Measurements from ENCODE around the gene ADIPOQ. TPM values are rescaled to one million over a fixed set of nuclear protein-coding genes. Genes with fewer than 3 reads are reported as not detected.
"Not testable (repeated sequence)": the region's sequence is repeated elsewhere in the genome, so short reads cannot be mapped to it uniquely, and the experiment has no call there.

Gene ADIPOQ
- 10 to 100 TPM in 1 of 4 donors, under 1 TPM in 3; 0.54 to 53.5 (median 0.83) TPM for total RNA-seq
- polyA plus RNA-seq, result 10 to 100 TPM in 1 of 3 donors, 1 to 10 TPM in 1, not detected in 1; 1.8 to 25.3 TPM

DNA sequence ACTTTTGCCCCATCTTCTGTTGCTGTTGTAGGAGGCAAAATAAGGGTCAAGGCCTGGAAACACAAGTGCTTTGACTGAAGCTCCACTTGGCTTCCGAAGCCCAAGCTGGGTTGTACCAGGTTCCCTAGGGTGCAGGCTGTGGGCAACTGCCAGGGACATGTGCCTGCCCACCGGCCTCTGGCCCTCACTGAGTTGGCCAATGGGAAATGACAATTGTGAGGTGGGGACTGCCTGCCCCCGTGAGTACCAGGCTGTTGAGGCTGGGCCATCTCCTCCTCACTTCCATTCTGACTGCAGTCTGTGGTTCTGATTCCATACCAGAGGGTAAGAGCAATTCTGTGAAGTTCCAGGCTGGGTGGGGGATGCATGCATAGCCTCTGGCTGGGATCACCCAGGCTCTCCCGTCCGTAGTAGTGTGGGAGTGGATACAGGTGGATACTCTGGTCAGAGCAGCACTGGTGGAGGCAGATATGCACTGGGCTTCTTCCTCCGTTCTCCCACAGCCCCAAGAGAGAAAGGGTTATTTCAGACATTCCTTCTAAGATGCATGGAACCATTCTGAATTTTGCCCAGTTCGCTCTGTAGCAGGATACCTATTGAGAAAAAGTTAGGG is at the start of gene ADIPOQ:
Gene ADIPOQ (plus strand): TSS at position 285 of the 613 bp plus-strand sequence. CDS start 10,349 bp downstream, outside the sequence.
- 87 to 90% methylated on average over 7 of the region's 7 CpGs for WGBS, 2 donors
- TF ChIP-seq, protein P1, sequence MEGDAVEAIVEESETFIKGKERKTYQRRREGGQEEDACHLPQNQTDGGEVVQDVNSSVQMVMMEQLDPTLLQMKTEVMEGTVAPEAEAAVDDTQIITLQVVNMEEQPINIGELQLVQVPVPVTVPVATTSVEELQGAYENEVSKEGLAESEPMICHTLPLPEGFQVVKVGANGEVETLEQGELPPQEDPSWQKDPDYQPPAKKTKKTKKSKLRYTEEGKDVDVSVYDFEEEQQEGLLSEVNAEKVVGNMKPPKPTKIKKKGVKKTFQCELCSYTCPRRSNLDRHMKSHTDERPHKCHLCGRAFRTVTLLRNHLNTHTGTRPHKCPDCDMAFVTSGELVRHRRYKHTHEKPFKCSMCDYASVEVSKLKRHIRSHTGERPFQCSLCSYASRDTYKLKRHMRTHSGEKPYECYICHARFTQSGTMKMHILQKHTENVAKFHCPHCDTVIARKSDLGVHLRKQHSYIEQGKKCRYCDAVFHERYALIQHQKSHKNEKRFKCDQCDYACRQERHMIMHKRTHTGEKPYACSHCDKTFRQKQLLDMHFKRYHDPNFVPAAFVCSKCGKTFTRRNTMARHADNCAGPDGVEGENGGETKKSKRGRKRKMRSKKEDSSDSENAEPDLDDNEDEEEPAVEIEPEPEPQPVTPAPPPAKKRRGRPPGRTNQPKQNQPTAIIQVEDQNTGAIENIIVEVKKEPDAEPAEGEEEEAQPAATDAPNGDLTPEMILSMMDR (IDR thresholded peaks at IDR 0.05), result no peak
- TF ChIP-seq POLR2A (IDR thresholded peaks at IDR 0.05) (no peak), POLR2AphosphoS5 (IDR thresholded peaks at IDR 0.05) (no peak), EP300 (IDR thresholded peaks at IDR 0.05) (no peak)
- intact Hi-C loops (cut with DNase I), result no loop called here
- H3K27me3 ChIP-seq, result peaks cover 0 to 20% (median 0%) of the 10 kb centered on the region in 3 donors
- H3K36me3 ChIP-seq, result no peaks in the 10 kb centered on the region
- no peak within 1 kb of the TSS for H3K27ac ChIP-seq
- H3K4me3 ChIP-seq, result no peak within 1 kb of the TSS
- H3K4me1 ChIP-seq, result no peaks in the 10 kb centered on the region
- H3K9me3 ChIP-seq, result no peaks in the 10 kb centered on the region
- no peak for DNase-seq

DNA sequence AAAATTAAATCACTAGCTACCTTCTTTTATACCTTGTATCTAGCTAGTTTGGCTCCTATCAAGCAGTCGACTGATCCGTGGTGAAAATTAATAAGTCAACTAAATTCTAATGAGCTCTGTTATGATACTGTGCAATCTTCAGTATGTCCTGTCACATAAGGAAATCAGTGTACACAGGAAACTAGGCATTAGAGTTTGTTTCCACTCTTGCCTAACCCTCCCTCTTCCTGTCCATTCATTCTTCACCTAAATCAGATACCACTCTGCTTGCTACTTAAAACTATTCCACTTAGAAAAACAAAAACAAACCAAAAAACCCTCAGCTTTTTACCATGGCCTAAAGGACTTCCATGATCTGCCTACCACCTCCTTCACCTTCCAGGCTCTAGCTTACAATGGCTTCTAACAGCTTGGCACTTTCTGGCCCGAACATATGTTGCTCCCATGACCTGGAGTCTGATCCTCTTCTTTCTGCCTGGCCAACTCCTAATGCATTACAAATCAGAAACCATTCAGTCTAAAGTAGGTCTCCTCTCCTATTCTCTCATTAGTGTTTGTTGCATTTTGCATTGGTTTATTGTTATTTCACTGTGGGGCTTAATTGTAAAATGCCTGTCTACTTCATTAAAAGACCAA is 44.2 kb upstream of the ADIPOQ start:
- Histone ChIP-seq H3K27ac (no peak overlapping the region), H3K9me3 (no peaks in the 10 kb centered on the region), H3K4me1 (no peaks in the 10 kb centered on the region), H3K27me3 (no peaks in the 10 kb centered on the region), H3K36me3 (peaks cover 0 to 74% (median 4%) of the 10 kb centered on the region in 4 donors), H3K4me3 (no peak overlapping the region)
- TF ChIP-seq, protein P1 (IDR thresholded peaks at IDR 0.05), result no peak
- TF ChIP-seq EP300 (IDR thresholded peaks at IDR 0.05), result no peak
- no peak for TF ChIP-seq POLR2AphosphoS5 (IDR thresholded peaks at IDR 0.05)
- TF ChIP-seq POLR2A (IDR thresholded peaks at IDR 0.05), result no peak
- WGBS, 2 donors, result 88 to 91% methylated on average over 3 of the region's 3 CpGs
- intact Hi-C loops (cut with DNase I), result no loop called here
- no peak for DNase-seq

- intact Hi-C loops (cut with DNase I), result no loop called here
- Histone ChIP-seq H3K9me3 (no peaks in the 10 kb centered on the region), H3K4me3 (no peak overlapping the region), H3K36me3 (peaks cover 0 to 63% (median 4%) of the 10 kb centered on the region in 4 donors), H3K4me1 (peaks cover 0 to 5% (median 4%) of the 10 kb centered on the region in 4 donors), H3K27ac (no peak overlapping the region), H3K27me3 (no peaks in the 10 kb centered on the region)
- WGBS, 2 donors, result 96 to 97% methylated on average over 1 of the region's 1 CpG
- DNase-seq, result no peak
- TF ChIP-seq, protein P1 (IDR thresholded peaks at IDR 0.05), result no peak
- TF ChIP-seq POLR2AphosphoS5 (IDR thresholded peaks at IDR 0.05) (no peak), POLR2A (IDR thresholded peaks at IDR 0.05) (no peak)
Observed at GRCh38 chr3:186800285-186800684, 42.2 kb upstream of the ADIPOQ start.

- WGBS, 2 donors, result 78 to 92% methylated on average over 3 of the region's 3 CpGs
- DNase-seq, result no peak
- Histone ChIP-seq H3K36me3 (peaks cover 0 to 50% (median 0%) of the 10 kb centered on the region in 4 donors), H3K4me1 (peaks cover 0 to 17% (median 13%) of the 10 kb centered on the region in 4 donors), H3K9me3 (no peaks in the 10 kb centered on the region), H3K27ac (no peak overlapping the region), H3K4me3 (no peak overlapping the region), H3K27me3 (no peaks in the 10 kb centered on the region)
- TF ChIP-seq, protein P1 (IDR thresholded peaks at IDR 0.05), result no peak
- TF ChIP-seq POLR2AphosphoS5 (IDR thresholded peaks at IDR 0.05) (no peak), EP300 (IDR thresholded peaks at IDR 0.05) (no peak), POLR2A (IDR thresholded peaks at IDR 0.05) (no peak)
- intact Hi-C loops (cut with DNase I), result no loop called here
Observed at GRCh38 chr3:186802701-186803100, 39.8 kb upstream of the ADIPOQ start.

DNA sequence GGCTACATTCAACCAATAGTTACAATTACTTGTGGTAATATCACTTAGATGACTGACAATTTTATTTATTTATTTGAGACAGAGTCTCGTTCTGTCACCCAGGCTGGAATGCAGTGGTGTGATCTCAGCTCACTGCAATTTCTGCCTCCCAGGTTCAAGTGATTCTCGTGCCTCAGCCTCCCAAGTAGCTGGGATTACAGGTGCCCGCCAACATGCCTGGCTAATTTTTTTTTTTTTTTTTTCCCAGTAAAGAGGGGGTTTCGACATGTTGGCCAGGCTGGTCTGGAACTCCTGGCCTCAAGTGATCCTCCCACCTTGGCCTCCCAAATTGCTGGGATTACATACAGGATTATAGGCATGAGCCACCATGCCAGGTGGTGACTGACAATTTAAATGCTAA is 39.1 kb upstream of the ADIPOQ start:
- H3K4me3 ChIP-seq; H3K27ac ChIP-seq; H3K27me3 ChIP-seq; intact Hi-C loops (cut with DNase I); DNase-seq; H3K9me3 ChIP-seq: not testable (repeated sequence)
- H3K36me3 ChIP-seq, result peaks cover 0 to 42% (median 0%) of the 10 kb centered on the region in 4 donors
- peaks cover 0 to 17% (median 13%) of the 10 kb centered on the region in 4 donors for H3K4me1 ChIP-seq
- 89 to 93% methylated on average over 4 of the region's 4 CpGs for WGBS, 2 donors

All from sigmoid colon (tissue), 7 donors.